ENCODE data around the gene EEF2KMT.

GRCh38 chr16:5071341-5071680 lies 26.3 kb downstream of the EEF2KMT start:
- TF ChIP-seq CTCF (conservative IDR thresholded peaks at IDR 0.05; ENCODE audit: low read length) (no peak), EZH2phosphoT487 (IDR thresholded peaks at IDR 0.05; ENCODE audit: borderline replicate concordance) (no peak)
